K562 (cell line): Measurements from ENCODE around the gene ADAM8. TPM values are rescaled to one million over a fixed set of nuclear protein-coding genes. Genes with fewer than 3 reads are reported as not detected.

ENCODE experiments used
- FOXK2 ChIP-seq, 2 experiments: fragments of 450-650 bp; IDR thresholded peaks in 1 of 2; conservative IDR thresholded peaks in 1 of 2; 2 replicates each; pipeline ENCODE4 v1.6.1; 2016; ENCODE audit warnings: low read depth in 2 of 2, mild to moderate bottlenecking in 1 of 2
- HEY1 ChIP-seq: fragments of 250-450 bp; sonication (Bioruptor Pico); IDR thresholded peaks from 2 replicates; pipeline ENCODE4 v1.5.0; 2020; ENCODE audit warnings: mild to moderate bottlenecking, moderate library complexity, borderline replicate concordance
- HMG20B ChIP-seq: fragments of 250-450 bp; sonication (Bioruptor Pico); IDR thresholded peaks from 2 replicates; pipeline ENCODE4 v1.5.0; 2021; ENCODE audit warnings: mild to moderate bottlenecking
- HNRNPLL ChIP-seq: fragments of 200-400 bp; formaldehyde crosslinking; IDR thresholded peaks from 2 replicates; pipeline ENCODE4 v1.6.1; 2017; ENCODE audit warnings: low read length, low read depth, mild to moderate bottlenecking; ENCODE audit not compliant: poor library complexity, severe bottlenecking
- ID3 ChIP-seq, 2 experiments: fragments of 250-450 bp in 1 of 2; fragments of 450-650 bp in 1 of 2; sonication (Bioruptor Pico) in 1 of 2; IDR thresholded peaks; 2 replicates each; pipeline versions ENCODE4 v1.6.1 to v1.8.0; 2016 to 2021; ENCODE audit warnings: mild to moderate bottlenecking in 2 of 2, moderate library complexity in 2 of 2, missing compliant biosample characterization in 1 of 2, missing genetic modification characterization in 1 of 2
- IRF9 ChIP-seq: fragments of 450-650 bp; IDR thresholded peaks from 2 replicates; pipeline ENCODE4 v1.6.1; 2016; ENCODE audit warnings: missing biosample characterization, missing genetic modification characterization
- MEIS2 ChIP-seq: fragments of 450-650 bp; IDR thresholded peaks from 2 replicates; pipeline ENCODE4 v1.6.1; 2014; ENCODE audit warnings: mild to moderate bottlenecking; ENCODE audit not compliant: partially characterized antibody
- MTA1 ChIP-seq: fragments of 450-650 bp; IDR thresholded peaks from 2 replicates; pipeline ENCODE4 v1.6.1; 2017; ENCODE audit warnings: borderline replicate concordance
- PHTF2 ChIP-seq: fragments of 250-450 bp; sonication (Bioruptor Pico); IDR thresholded peaks from 2 replicates; pipeline ENCODE4 v1.5.0; 2021; ENCODE audit warnings: mild to moderate bottlenecking
- RBM14 ChIP-seq: fragments of 200-400 bp; formaldehyde crosslinking; IDR thresholded peaks from 2 replicates; pipeline ENCODE4 v1.6.1; 2018; ENCODE audit warnings: low read depth, mild to moderate bottlenecking, low read length, moderate library complexity, borderline replicate concordance; ENCODE audit not compliant: insufficient read depth
- RBM15 ChIP-seq: fragments of 200-400 bp; formaldehyde crosslinking; IDR thresholded peaks from 2 replicates; pipeline ENCODE4 v1.6.1; 2018; ENCODE audit warnings: mild to moderate bottlenecking, low read length, moderate library complexity; ENCODE audit not compliant: insufficient read depth
- SRSF9 ChIP-seq: fragments of 200-400 bp; formaldehyde crosslinking; IDR thresholded peaks from 2 replicates; pipeline ENCODE4 v1.6.1; 2017; ENCODE audit warnings: low read depth, low read length, borderline replicate concordance
- TRIM28 ChIP-seq: fragments of 450-650 bp; IDR thresholded peaks from 2 replicates; pipeline ENCODE4 v1.6.1; 2017
- ZBED1 ChIP-seq: IDR thresholded peaks from 2 replicates; pipeline ENCODE4 v1.6.1; 2014
- ZBTB33 ChIP-seq: sonication (generic); formaldehyde crosslinking; IDR thresholded peaks from 2 replicates; pipeline ENCODE4 v1.8.1; 2023; ENCODE audit warnings: mild to moderate bottlenecking, missing genetic modification reagents
- ZNF175 ChIP-seq: fragments of 200-800 bp; sonication (Bioruptor generic); IDR thresholded peaks from 2 replicates; pipeline ENCODE4 v1.6.1; 2016; ENCODE audit warnings: low read depth, mild to moderate bottlenecking, missing genetic modification characterization, missing compliant biosample characterization
- ZNF212 ChIP-seq: fragments of 450-650 bp; formaldehyde crosslinking; IDR thresholded peaks from 2 replicates; pipeline ENCODE4 v1.4.0; 2020; ENCODE audit warnings: mild to moderate bottlenecking
- ZNF253 ChIP-seq: fragments of 250-450 bp; sonication (Bioruptor Pico); conservative IDR thresholded peaks from 2 replicates; pipeline ENCODE4 v1.6.1; 2021; ENCODE audit warnings: mild to moderate bottlenecking
- ZNF609 ChIP-seq: sonication (generic); formaldehyde crosslinking; IDR thresholded peaks from 2 replicates; pipeline ENCODE4 v1.8.1; 2023; ENCODE audit warnings: missing genetic modification reagents, mild to moderate bottlenecking, borderline replicate concordance
- ZNF696 ChIP-seq: fragments of 250-450 bp; sonication (Bioruptor Pico); conservative IDR thresholded peaks from 2 replicates; pipeline ENCODE4 v1.4.0; 2020; ENCODE audit warnings: mild to moderate bottlenecking, moderate library complexity
- polyA plus RNA-seq, 8 experiments: library from polyadenylated mRNA; depleted of rRNA in 4 of 8; stranded (reverse) in 5 of 8; unstranded in 3 of 8; fragments of >200 nt; fragmentation: Nextera tagmentation in 2 of 8; fragmentation: Illumina TruSeq in 1 of 8; extraction: Ambion mirVana in 2 of 8; extraction: Trizol in 1 of 8; gene quantifications; 2 replicates each; pipeline versions ENCODE4 v1.2.1 to v1.2.3, GENCODE V29; 2011 to 2014; ENCODE audit warnings: inconsistent platforms in 1 of 8, missing spikeins in 1 of 8
- total RNA-seq, 7 experiments: library from RNA; depleted of rRNA in 6 of 7; stranded (reverse); fragments of >200 nt in 6 of 7; fragmentation: Illumina TruSeq in 2 of 7; extraction: Trizol in 2 of 7; gene quantifications; 2 replicates each; pipeline versions ENCODE4 v1.2.1 to v1.2.3, GENCODE V29; 2011 to 2021; ENCODE audit warnings: low replicate concordance in 1 of 7

ADAM8 gene
- total and polyA plus RNA-seq, 9 of the 15 experiments (the other 6 are each of a cell fraction or from before 2014, with no cell fraction given): 0.07 to 7.0 (median 1.1) TPM

GRCh38 chr10:133245439-133246235, 31.0 kb downstream of the ADAM8 start (continued):
- TF ChIP-seq ZNF609 (CRISPR knock-in tag) (no peak), ZNF253 (CRISPR knock-in tag) (no peak), ZBED1 (no peak), RBM14 (no peak), HNRNPLL (no peak), SRSF9 (no peak), ZNF696 (no peak), PHTF2 (CRISPR knock-in tag) (no peak), ZNF175 (no peak), HMG20B (CRISPR knock-in tag) (no peak), ZNF212 (CRISPR knock-in tag) (no peak), RBM15 (no peak), IRF9 (tag) (no peak), MEIS2 (peak; percentile 6), ZBTB33 (CRISPR knock-in tag) (peak; percentile 68), HEY1 (no peak), ID3 (CRISPR knock-in tag; IDR thresholded peaks at IDR 0.05) (no peak), ID3 (tag; IDR thresholded peaks at IDR 0.05) (no peak), MTA1 (no peak), TRIM28 (no peak), FOXK2 (conservative IDR thresholded peaks at IDR 0.05 in 1 of 2, IDR thresholded peaks at IDR 0.05 in 1 of 2; ENCODE audit: low read depth in 2 of 2) (no peak)
